Measurements from ENCODE around the gene RDX. TPM values are rescaled to one million over a fixed set of nuclear protein-coding genes. Genes with fewer than 3 reads are reported as not detected.

The RDX gene
- polyA plus RNA-seq, 1 experiment, result 23.4 TPM

DNA sequence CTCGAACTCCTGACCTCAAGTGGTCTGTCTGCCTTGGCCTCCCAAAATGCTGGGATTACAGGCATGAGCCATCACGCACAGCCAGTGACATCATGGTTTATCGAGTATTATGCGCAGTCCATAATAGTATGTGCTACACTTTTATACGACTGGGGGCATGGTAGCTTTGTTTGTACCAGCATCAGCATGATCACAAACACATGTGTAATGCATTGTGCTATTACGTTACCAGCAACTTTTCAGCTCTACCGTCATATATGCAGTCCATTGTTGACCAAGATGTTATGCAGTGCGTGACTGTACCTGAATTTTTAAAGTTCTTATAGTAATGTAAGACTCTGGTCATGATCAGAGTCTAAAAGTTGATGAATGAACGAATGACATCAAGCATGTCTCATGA is 135.4 kb downstream of the RDX start:
- Histone ChIP-seq H3K36me3 (ENCODE audit: control insufficient read depth, insufficient read depth, low read length) (no peaks in the 10 kb centered on the region), H3K27me3 (ENCODE audit: control insufficient read depth, insufficient read depth, low read length) (no peaks in the 10 kb centered on the region), H3K4me3 (ENCODE audit: low read depth, low read length) (no peak overlapping the region)
- ChIA-PET CTCF (no interaction called here), POLR2A (no interaction called here)
- no peak for DNase-seq (ENCODE audit: low read depth)
- TF ChIP-seq, protein P1, sequence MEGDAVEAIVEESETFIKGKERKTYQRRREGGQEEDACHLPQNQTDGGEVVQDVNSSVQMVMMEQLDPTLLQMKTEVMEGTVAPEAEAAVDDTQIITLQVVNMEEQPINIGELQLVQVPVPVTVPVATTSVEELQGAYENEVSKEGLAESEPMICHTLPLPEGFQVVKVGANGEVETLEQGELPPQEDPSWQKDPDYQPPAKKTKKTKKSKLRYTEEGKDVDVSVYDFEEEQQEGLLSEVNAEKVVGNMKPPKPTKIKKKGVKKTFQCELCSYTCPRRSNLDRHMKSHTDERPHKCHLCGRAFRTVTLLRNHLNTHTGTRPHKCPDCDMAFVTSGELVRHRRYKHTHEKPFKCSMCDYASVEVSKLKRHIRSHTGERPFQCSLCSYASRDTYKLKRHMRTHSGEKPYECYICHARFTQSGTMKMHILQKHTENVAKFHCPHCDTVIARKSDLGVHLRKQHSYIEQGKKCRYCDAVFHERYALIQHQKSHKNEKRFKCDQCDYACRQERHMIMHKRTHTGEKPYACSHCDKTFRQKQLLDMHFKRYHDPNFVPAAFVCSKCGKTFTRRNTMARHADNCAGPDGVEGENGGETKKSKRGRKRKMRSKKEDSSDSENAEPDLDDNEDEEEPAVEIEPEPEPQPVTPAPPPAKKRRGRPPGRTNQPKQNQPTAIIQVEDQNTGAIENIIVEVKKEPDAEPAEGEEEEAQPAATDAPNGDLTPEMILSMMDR (IDR thresholded peaks at IDR 0.05; ENCODE audit: insufficient read depth, low read depth, low read length), result no peak

DNA sequence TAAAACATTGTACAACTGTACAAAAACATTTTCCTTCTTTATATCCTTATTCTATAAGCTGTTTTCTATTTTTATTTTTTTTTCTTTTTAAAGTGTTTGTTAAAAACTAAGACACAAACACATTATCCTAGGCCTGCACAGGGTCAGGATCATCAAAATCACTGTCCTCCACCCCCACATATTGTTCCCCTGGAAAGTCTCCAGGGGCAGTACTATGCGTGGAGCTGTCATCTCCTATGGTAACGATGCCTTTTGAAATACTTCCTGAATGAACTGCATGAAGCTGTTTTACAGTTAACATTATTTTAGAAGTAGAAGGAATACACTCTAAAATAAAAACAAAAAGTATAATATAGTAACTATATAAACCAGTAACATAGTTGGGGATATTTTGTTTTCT is 136.0 kb downstream of the RDX start:
- Histone ChIP-seq H3K4me3 (ENCODE audit: low read depth, low read length) (no peak overlapping the region), H3K27me3 (ENCODE audit: control insufficient read depth, insufficient read depth, low read length) (no peaks in the 10 kb centered on the region), H3K36me3 (ENCODE audit: control insufficient read depth, insufficient read depth, low read length) (no peaks in the 10 kb centered on the region)
- ChIA-PET CTCF (interaction anchor here (1.6 kb wide), 1 partner anchor 20 kb away, joined by 3 read pairs; no protein-coding TSS in a partner anchor), POLR2A (no interaction called here)
- TF ChIP-seq, protein P1 (IDR thresholded peaks at IDR 0.05; ENCODE audit: insufficient read depth, low read depth, low read length), result no peak
- no peak for DNase-seq (ENCODE audit: low read depth)

DNA sequence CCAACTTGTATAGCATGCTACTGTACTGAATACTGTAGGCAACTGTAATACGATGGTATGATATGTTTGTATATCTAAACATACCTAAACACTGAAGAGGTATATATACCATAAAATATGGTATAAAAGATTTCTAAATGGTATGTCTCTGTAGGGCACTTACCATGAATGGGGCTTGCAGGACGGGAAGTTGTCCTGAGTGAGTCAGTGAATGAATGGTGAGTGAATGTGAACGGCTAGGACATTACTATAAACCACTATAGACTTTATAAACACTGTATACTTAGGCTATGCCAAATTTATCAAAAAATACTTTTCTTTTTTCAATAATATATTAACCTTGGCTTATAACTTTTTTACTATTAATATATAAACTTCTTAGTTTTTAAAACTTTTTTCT is 136.4 kb downstream of the RDX start:
- DNase-seq (ENCODE audit: low read depth), result no peak
- ChIA-PET CTCF (interaction anchor here (1.6 to 2.1 kb wide), 2 partner anchors 11 to 20 kb away, joined by 3 to 7 read pairs; no protein-coding TSS in a partner anchor), POLR2A (no interaction called here)
- Histone ChIP-seq H3K27me3 (ENCODE audit: control insufficient read depth, insufficient read depth, low read length) (no peaks in the 10 kb centered on the region), H3K4me3 (ENCODE audit: low read depth, low read length) (no peak overlapping the region), H3K36me3 (ENCODE audit: control insufficient read depth, insufficient read depth, low read length) (no peaks in the 10 kb centered on the region)
- TF ChIP-seq, protein P1 (IDR thresholded peaks at IDR 0.05; ENCODE audit: insufficient read depth, low read depth, low read length), result no peak

DNA sequence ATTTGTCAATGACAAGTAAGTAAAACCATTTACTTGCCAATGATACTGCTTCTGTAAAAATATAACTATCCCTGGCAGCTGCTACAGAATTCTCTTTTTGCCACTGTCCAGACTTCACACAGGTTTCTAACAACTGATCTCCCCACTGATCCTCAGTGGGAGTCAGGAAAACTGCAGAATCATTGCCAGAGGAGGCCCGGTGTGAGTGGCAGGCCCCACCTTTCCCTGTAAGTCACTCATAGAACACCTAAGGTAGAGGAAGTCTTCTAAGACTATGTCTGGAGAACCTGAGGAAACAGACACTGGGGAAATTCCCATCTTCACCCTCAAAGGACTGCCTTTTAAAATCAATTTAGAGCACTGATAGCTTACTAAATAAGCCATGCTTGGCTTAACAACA is 136.9 kb downstream of the RDX start:
- CTCF ChIA-PET, result interaction anchor here (1.6 to 2.1 kb wide), 2 partner anchors 10 to 19 kb away, joined by 3 to 7 read pairs; no protein-coding TSS in a partner anchor
- TF ChIP-seq, protein P1 (IDR thresholded peaks at IDR 0.05; ENCODE audit: insufficient read depth, low read depth, low read length), result no peak
- no peaks in the 10 kb centered on the region for H3K36me3 ChIP-seq (ENCODE audit: control insufficient read depth, insufficient read depth, low read length)
- DNase-seq (ENCODE audit: low read depth), result no peak
- no peak overlapping the region for H3K4me3 ChIP-seq (ENCODE audit: low read depth, low read length)
- no peaks in the 10 kb centered on the region for H3K27me3 ChIP-seq (ENCODE audit: control insufficient read depth, insufficient read depth, low read length)
- POLR2A ChIA-PET, result no interaction called here

DNA sequence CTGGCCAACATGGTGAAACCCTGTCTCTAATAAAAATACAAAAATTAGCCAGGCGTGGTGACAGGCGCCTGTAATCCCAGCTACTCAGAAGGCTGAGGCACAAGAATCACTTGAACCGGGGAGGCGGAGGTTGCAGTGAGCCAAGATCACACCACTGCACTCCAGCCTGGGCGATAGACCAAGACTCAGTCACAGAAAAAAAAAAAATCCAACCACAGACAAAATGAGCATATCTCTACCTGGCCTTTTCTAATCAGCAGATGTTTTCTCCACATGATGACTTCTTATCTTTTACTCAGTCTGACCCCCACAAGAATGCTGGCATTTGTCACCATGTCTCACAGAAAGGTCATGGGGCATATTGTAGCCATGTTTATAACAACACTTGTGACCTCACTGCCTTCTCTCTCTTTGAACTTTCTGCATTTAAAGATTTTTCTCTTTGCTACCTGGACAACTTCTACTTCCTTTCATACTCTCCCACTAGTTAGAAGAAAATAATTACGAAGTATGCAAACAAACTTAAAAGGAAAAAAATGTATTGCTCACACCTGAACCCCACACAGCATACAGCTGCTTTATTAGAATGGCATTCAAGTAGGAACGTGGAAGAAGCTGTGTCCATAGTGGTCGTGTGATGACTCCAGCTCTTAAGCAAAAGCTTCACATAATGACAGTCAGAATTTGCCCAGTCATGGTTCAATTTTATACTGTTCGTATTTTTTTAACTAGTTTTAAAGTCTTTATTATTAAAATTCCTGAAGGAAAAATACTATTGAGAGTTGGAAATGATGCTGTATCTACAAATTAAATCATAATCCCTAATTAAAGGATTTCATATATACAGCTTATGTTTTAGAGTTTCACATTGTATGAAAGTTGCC is 137.9 kb downstream of the RDX start:
- POLR2A ChIA-PET, result no interaction called here
- Histone ChIP-seq H3K36me3 (ENCODE audit: control insufficient read depth, insufficient read depth, low read length) (no peaks in the 10 kb centered on the region), H3K4me3 (ENCODE audit: low read depth, low read length) (no peak overlapping the region), H3K27me3 (ENCODE audit: control insufficient read depth, insufficient read depth, low read length) (no peaks in the 10 kb centered on the region)
- CTCF ChIA-PET, result interaction anchor here (1.6 to 2.1 kb wide), 2 partner anchors 9 to 18 kb away, joined by 3 to 7 read pairs; no protein-coding TSS in a partner anchor
- no peak for DNase-seq (ENCODE audit: low read depth)
- TF ChIP-seq, protein P1 (IDR thresholded peaks at IDR 0.05; ENCODE audit: insufficient read depth, low read depth, low read length), result no peak
